ELF-1 (cell line): Measurements from ENCODE around the gene CPN1.
A peak's percentile ranks its signal among the peaks of the same experiment; 100 is the strongest.

ENCODE experiments used
- DNase-seq: peaks from one replicate; pipeline ENCODE4 v3.0.0-alpha.2; 2016; ENCODE audit warnings: low read depth, low spot score

CPN1 gene

GRCh38 chr10:100076750-100077149 is 4.9 kb downstream of the CPN1 start:
- DNase-seq: no peak

- no peak for DNase-seq
Measured at GRCh38 chr10:100075426-100076220, 6.0 kb downstream of the CPN1 start.

- DNase-seq: no peak
Measured at GRCh38 chr10:100072514-100072913, 9.2 kb downstream of the CPN1 start.

- no peak for DNase-seq
Measured at GRCh38 chr10:100071529-100071928, 10.1 kb downstream of the CPN1 start.

- DNase-seq: no peak
Measured at GRCh38 chr10:100067466-100067865, 14.2 kb downstream of the CPN1 start.

- no peak for DNase-seq
Measured at GRCh38 chr10:100065084-100065660, 16.5 kb downstream of the CPN1 start.

GRCh38 chr10:100061401-100061800 is 20.3 kb downstream of the CPN1 start:
- no peak for DNase-seq

GRCh38 chr10:100057948-100058347 is 23.7 kb downstream of the CPN1 start:
- DNase-seq: no peak

GRCh38 chr10:100053686-100054460 is 27.8 kb downstream of the CPN1 start:
- DNase-seq: peak; percentile 6

GRCh38 chr10:100046021-100046486 is 35.6 kb downstream of the CPN1 start:
- DNase-seq: peak; percentile 94

- DNase-seq: no peak
Measured at GRCh38 chr10:100045592-100045991, 36.1 kb downstream of the CPN1 start.

GRCh38 chr10:100043796-100044195 is 37.9 kb downstream of the CPN1 start:
- peak; percentile 21 for DNase-seq

- no peak for DNase-seq
Measured at GRCh38 chr10:100043344-100043743, 38.3 kb downstream of the CPN1 start.

GRCh38 chr10:100041306-100042002 is 40.2 kb downstream of the CPN1 start:
- DNase-seq: no peak

GRCh38 chr10:100038561-100039071 is 43.1 kb downstream of the CPN1 start:
- no peak for DNase-seq

- DNase-seq: no peak
Measured at GRCh38 chr10:100037758-100038315, 43.8 kb downstream of the CPN1 start.

- peak; percentile 46 for DNase-seq
Measured at GRCh38 chr10:100036850-100037249, 44.8 kb downstream of the CPN1 start.

- DNase-seq: peak; percentile 44
Measured at GRCh38 chr10:100033766-100034418, 47.8 kb downstream of the CPN1 start.

GRCh38 chr10:100027416-100027815 is 54.3 kb downstream of the CPN1 start:
- DNase-seq: no peak

- no peak for DNase-seq
Measured at GRCh38 chr10:100025576-100025975, 56.1 kb downstream of the CPN1 start.

- DNase-seq: no peak
Measured at GRCh38 chr10:100024748-100025147, 56.9 kb downstream of the CPN1 start.
